ENCODE data around the gene DDX39A. TPM values are rescaled to one million over a fixed set of nuclear protein-coding genes. Genes with fewer than 3 reads are reported as not detected.

Gene DDX39A
- total and polyA plus RNA-seq, 5 donors: 20.7 to 34.7 (median 30.3) TPM

DNA sequence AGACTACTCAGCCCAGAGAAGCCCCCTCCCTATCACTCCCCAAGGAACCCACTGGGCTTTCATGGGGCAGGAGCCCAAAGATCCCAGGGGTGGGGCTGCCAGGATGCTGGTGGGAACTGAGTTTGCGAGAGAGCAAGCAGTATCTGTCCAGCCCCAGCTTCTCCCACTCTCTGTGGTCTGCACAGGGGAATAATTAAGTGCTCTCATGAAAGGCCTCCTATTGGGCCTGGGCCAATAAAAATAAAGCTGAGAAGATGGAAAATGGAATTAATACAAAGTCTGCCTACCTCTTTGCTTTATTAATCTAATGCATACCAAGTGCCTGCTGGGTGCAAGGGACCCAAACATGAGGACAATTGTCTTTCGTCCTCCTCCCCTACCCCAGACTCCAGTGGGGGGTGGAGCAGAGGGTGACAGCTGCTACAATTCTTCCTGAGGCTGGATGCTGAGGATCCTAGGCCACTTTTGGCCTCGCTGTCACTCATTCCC, 5.4 kb downstream of the DDX39A start:
- intact Hi-C loops (cut with DNase I): loop anchor here in 2 of 4 donors (10.0 kb wide), 2 partner anchors 49 to 59 kb away; no protein-coding TSS in a partner anchor
- no peak overlapping the region for H3K27ac ChIP-seq (ENCODE audit: low read length)

DNA sequence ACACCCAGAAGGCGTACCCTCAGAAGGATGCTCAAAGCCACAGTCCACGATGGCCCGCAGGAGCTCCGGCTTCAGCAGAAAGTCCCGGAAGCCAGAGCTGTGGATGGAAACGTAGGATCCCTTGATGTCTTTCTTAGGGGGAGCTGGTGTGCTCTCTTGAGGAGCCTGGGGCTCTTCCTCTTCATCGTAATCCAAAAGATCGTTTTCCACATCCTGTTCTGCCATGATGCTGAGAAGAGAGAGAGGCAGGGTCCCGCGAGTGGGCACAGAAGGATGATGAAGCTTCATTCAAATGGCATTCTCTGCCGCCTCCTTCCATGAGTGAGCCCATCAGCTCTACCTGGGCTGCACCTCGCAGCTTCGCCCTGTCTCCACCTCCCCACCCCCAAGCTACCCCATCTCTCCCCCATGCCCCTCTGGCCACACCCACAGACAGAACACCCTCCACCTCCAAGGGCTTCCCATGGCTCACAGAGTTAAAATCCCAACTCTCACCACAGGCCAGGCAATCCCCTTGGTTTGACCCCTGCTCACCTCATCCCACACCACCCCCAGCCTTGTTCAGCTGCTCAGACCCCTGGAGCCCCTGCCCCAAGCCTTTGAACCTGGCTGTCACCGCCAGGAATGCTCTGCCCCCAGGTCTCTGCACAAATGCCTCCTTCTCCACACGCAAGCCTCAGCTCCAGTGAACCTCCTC, 6.0 kb downstream of the DDX39A start:
- no peak overlapping the region for H3K4me3 ChIP-seq (ENCODE audit: low read length)
- DNase-seq: no peak
- ATAC-seq: no peak
- WGBS: 78% methylated on average over 15 of the region's 15 CpGs
- peaks cover 2% of the 10 kb centered on the region for H3K4me1 ChIP-seq (ENCODE audit: control insufficient read depth, insufficient read depth, low read length)
- H3K27me3 ChIP-seq (ENCODE audit: control insufficient read depth, insufficient read depth): no peaks in the 10 kb centered on the region
- intact Hi-C loops (cut with DNase I): loop anchor here in 2 of 4 donors (10.0 kb wide), 2 partner anchors 48 to 58 kb away; no protein-coding TSS in a partner anchor
- no peaks in the 10 kb centered on the region for H3K9me3 ChIP-seq (ENCODE audit: control insufficient read depth, low read length)
- H3K27ac ChIP-seq (ENCODE audit: low read length): no peak overlapping the region

More for the DNA sequence above, 5.4 kb downstream of the DDX39A start:
- Histone ChIP-seq H3K4me3 (ENCODE audit: low read length) (no peak overlapping the region), H3K4me1 (ENCODE audit: control insufficient read depth, insufficient read depth, low read length) (peaks cover 2% of the 10 kb centered on the region), H3K9me3 (ENCODE audit: control insufficient read depth, low read length) (no peaks in the 10 kb centered on the region), H3K27me3 (ENCODE audit: control insufficient read depth, insufficient read depth) (no peaks in the 10 kb centered on the region)
- ATAC-seq (no peak), DNase-seq (no peak)
- WGBS: 52% methylated on average over 3 of the region's 3 CpGs

DNA sequence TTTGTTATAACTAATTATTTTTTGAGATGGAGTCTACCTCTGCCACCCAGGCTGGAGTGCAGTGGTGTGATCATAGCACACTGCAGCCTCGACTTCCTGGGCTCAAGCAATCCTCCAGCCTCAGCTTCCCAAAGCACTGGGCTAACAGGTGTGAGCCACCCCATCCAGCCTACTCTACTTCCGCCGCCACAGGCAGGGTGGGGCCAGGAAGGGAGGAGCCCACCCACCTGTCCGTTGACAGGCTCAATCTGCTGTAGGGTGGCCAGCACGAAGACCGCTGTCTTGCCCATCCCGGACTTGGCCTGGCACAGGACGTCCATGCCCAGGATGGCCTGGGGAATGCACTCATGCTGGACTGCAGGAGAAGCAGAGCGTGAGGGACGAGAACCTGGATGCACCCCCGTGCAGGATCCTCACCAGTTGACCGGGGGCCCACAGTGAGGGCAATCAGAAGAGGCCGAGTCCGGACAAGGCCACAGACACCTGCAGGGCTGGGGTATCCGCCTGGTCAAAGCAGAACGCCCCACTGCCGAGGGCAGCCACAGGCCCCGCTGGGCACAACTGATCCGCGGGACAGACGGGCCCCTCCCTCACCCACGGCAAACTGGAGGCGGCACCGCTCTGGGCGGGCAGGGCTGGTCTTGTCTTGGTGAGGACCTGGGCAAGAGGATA, 6.7 kb downstream of the DDX39A start:
- no peaks in the 10 kb centered on the region for H3K27me3 ChIP-seq (ENCODE audit: control insufficient read depth, insufficient read depth)
- H3K4me3 ChIP-seq (ENCODE audit: low read length): no peak overlapping the region
- intact Hi-C loops (cut with DNase I): loop anchor here in 2 of 4 donors (10.0 kb wide), 2 partner anchors 48 to 58 kb away; no protein-coding TSS in a partner anchor
- no peak for ATAC-seq
- WGBS: 86% methylated on average over 25 of the region's 25 CpGs
- no peak for DNase-seq
- H3K27ac ChIP-seq (ENCODE audit: low read length): no peak overlapping the region
- H3K4me1 ChIP-seq (ENCODE audit: control insufficient read depth, insufficient read depth, low read length): no peaks in the 10 kb centered on the region
- H3K9me3 ChIP-seq (ENCODE audit: control insufficient read depth, low read length): no peaks in the 10 kb centered on the region

DNA sequence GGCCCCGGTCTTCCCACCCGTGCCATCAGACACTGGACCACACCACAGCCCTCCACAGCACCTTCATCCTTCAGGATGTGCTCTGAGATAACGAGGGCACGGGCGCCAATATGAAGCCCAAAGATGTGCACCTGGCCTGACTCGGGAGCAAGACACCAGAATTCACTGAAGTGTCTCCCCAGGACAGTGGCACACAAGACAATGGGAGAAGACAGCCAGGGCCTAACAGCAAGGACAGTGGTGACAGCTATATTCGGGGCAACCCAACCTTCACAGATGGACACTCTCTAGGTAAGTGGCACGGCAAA, 7.2 kb downstream of the DDX39A start:
- Histone ChIP-seq H3K27me3 (ENCODE audit: control insufficient read depth, insufficient read depth) (no peaks in the 10 kb centered on the region), H3K9me3 (ENCODE audit: control insufficient read depth, low read length) (no peaks in the 10 kb centered on the region), H3K4me3 (ENCODE audit: low read length) (no peak overlapping the region), H3K27ac (ENCODE audit: low read length) (no peak overlapping the region), H3K4me1 (ENCODE audit: control insufficient read depth, insufficient read depth, low read length) (no peaks in the 10 kb centered on the region)
- no peak for ATAC-seq
- intact Hi-C loops (cut with DNase I): loop anchor here in 2 of 4 donors (10.0 kb wide), 2 partner anchors 47 to 57 kb away; no protein-coding TSS in a partner anchor
- DNase-seq: no peak
- WGBS: 91% methylated on average over 8 of the region's 8 CpGs

DNA sequence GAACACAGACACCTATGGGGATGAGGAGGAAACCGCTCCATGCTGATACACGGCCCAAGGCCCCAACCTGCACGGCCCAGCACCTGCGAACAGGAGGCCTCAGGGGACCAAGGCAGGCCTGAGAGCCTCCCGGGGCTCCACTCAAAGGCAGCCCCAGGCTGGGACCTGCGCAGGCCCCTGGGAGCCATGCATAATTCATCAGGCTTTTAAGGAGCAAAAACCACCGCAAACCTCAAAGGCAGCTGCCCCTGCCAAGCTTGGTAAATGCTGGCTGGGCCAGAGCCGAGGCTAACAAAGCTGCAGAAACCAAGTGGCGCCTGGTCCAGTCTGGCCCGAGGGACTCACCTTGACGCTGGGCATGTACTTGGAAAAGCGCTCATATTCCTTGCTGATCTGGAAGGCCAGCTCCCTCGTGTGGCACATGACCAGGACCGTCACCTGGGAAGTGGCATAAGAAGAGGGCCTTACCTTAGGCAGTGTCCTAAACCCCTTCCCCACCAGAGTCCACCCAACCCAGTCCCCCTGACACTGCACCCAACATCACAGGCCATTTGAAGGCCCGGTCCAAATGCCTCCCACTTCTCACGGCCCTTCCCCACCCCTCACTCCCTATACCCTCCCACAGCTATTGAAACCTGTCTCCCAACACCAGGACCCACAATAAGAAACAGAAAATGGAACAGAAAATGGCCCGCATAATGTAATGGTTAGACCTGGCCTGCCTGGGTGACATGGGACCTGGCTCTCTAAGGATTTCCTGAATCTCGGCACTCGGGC, 7.8 kb downstream of the DDX39A start:
- Histone ChIP-seq H3K9me3 (ENCODE audit: control insufficient read depth, low read length) (no peaks in the 10 kb centered on the region), H3K27me3 (ENCODE audit: control insufficient read depth, insufficient read depth) (no peaks in the 10 kb centered on the region), H3K27ac (ENCODE audit: low read length) (no peak overlapping the region), H3K4me3 (ENCODE audit: low read length) (no peak overlapping the region), H3K4me1 (ENCODE audit: control insufficient read depth, insufficient read depth, low read length) (no peaks in the 10 kb centered on the region)
- ATAC-seq (no peak), DNase-seq (no peak)
- intact Hi-C loops (cut with DNase I): loop anchor here in 2 of 4 donors (10.0 kb wide), 2 partner anchors 47 to 57 kb away; no protein-coding TSS in a partner anchor
- WGBS: 90% methylated on average over 19 of the region's 19 CpGs

DNA sequence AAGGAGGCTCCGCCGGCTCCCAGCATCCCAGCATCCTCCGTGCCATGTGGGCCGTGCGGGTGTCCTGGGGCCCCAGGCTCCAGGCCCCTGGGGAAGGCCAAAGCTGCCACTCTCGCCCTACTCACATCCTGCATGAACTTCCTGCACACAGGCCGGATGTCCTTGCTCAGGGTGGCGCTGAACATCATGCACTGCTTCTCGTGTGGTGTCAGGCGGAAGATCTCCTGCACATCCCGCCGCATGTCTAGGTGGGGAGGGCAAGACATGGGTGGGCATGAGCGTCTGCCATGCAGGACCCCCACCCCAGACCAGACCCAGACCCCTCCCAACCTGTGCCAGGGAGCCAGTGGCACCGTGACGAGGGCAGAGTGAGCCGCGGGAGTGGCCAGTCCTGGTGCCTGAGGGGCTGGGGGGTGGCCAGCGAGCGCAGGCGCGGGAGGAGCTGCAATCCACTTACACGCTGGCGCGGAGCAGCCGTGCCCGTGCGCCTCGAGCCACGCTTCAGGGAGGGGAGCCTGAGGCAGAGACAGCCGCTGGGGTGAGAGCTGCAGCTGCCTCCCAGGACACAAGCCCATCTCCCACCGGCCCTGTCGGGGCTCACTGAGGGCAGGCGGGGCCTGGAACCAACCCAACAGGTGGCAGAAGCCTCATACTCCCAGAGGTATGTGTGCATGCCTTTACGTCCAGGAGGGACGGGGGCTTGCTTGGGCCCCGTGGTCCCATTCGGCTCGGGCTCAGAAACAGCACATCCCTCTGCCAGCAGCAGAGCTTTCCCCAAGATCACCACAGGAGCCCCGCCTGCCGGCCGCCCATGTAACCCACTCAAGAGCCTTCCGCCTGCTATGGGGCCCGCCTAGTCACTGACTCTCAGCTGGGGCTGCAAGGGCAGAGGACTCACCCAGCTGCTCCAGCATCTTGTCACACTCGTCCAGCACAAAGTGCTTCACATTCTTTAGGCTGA, 8.8 kb downstream of the DDX39A start:
- no peaks in the 10 kb centered on the region for H3K4me1 ChIP-seq (ENCODE audit: control insufficient read depth, insufficient read depth, low read length)
- intact Hi-C loops (cut with DNase I): loop anchor here in 2 of 4 donors (10.0 kb wide), 2 partner anchors 46 to 56 kb away; no protein-coding TSS in a partner anchor
- WGBS: 86% methylated on average over 44 of the region's 44 CpGs
- peak in 1 of 3 donors; percentile 62 for DNase-seq
- H3K27ac ChIP-seq (ENCODE audit: low read length): no peak overlapping the region
- ATAC-seq: no peak
- no peak overlapping the region for H3K4me3 ChIP-seq (ENCODE audit: low read length)
- H3K9me3 ChIP-seq (ENCODE audit: control insufficient read depth, low read length): no peaks in the 10 kb centered on the region
- H3K27me3 ChIP-seq (ENCODE audit: control insufficient read depth, insufficient read depth): no peaks in the 10 kb centered on the region

DNA sequence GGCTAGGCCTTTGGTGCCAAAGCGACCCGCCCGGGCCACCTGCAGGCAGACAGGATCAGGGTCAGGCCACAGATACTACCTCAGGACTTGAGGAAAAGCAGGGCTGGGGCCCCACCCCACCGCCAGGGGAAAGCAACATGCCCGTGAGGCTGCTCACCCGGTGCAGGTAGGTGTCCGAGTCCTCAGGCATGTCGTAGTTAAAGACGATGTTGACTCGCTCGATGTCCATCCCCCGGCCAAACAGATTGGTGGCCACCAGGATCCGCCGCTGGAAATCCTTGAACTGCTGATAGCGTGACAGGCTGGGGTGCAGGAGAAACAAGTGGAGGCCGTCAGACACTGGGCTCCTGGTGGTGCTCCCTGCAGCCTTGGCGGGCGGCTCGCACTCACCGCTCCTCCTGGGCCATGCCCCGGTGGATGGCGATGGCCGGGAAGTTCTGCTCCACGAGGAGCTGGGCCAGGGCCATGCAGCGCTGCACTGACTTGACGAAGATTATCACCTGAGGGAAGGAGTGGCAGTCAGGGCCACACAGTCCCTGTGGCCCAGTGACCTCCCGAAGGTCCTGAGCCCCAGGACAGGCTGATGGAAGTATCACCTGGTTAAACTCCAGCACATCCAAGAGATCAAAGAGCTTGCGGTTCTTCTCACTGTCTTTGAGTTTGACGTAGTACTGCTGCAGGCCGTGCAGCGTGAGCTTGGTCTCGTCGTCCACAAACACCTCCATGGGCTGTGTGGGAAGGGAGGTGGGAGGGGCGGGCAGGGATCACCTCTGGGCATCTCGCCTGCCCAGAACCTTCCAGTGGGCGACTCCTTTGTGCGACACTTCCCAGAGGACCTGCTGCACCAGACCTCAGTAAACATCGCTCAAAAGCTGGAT, 9.8 kb downstream of the DDX39A start:
- DNase-seq (no peak), ATAC-seq (no peak)
- WGBS: 90% methylated on average over 38 of the region's 38 CpGs
- H3K9me3 ChIP-seq (ENCODE audit: control insufficient read depth, low read length): no peaks in the 10 kb centered on the region
- no peak overlapping the region for H3K27ac ChIP-seq (ENCODE audit: low read length)
- intact Hi-C loops (cut with DNase I): loop anchor here in 2 of 4 donors (10.0 kb wide), 2 partner anchors 45 to 55 kb away; no protein-coding TSS in a partner anchor
- no peak overlapping the region for H3K4me3 ChIP-seq (ENCODE audit: low read length)
- no peaks in the 10 kb centered on the region for H3K4me1 ChIP-seq (ENCODE audit: control insufficient read depth, insufficient read depth, low read length)
- no peaks in the 10 kb centered on the region for H3K27me3 ChIP-seq (ENCODE audit: control insufficient read depth, insufficient read depth)

DNA sequence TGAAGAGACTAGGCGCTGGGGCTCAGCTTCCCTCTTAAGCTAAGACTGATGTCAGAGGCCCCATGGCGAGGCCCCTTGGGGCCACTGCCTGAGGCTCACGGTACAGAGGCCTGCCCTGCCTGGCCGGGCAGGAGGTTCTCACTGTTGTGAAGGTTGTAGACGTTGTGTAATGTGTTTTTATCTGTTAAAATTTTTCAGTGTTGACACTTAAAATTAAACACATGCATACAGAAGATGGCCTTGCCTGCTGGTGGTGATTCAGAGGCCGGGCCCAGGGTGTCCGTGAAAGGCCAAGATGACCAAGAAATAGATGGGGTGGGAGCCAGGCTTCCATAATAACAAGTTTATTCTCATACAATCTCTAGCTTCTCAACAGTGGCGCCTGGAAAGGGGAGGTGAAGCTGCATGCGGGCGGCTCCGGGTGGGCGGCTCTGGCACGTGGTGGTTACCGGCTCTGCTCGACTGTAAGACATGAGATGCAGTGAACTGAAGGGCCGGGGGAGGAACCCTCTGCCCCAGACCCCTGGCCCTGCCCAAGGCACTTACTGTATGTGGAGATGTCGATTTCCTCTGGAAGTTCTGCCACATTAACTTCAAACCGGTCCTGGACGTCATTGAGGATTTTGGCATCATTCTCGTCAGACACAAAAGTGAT, 10.5 kb downstream of the DDX39A start:
- Histone ChIP-seq H3K4me3 (ENCODE audit: low read length) (no peak overlapping the region), H3K4me1 (ENCODE audit: control insufficient read depth, insufficient read depth, low read length) (no peaks in the 10 kb centered on the region), H3K27me3 (ENCODE audit: control insufficient read depth, insufficient read depth) (no peaks in the 10 kb centered on the region), H3K27ac (ENCODE audit: low read length) (no peak overlapping the region), H3K9me3 (ENCODE audit: control insufficient read depth, low read length) (no peaks in the 10 kb centered on the region)
- 75% methylated on average over 20 of the region's 20 CpGs for WGBS
- intact Hi-C loops (cut with DNase I): no loop called here
- ATAC-seq (no peak), DNase-seq (no peak)

Data from right cardiac atrium (tissue), 5 donors.